HS-5 (cell line): Measurements from ENCODE around the gene CTU2.

Experiments
- DNase-seq: peaks from one replicate; pipeline ENCODE4 v3.0.0-alpha.2; 2012; ENCODE audit warnings: low read depth

The CTU2 gene

GRCh38 chr16:88681709-88682451 is 24.4 kb upstream of the CTU2 start:
- DNase-seq = no peak

DNA sequence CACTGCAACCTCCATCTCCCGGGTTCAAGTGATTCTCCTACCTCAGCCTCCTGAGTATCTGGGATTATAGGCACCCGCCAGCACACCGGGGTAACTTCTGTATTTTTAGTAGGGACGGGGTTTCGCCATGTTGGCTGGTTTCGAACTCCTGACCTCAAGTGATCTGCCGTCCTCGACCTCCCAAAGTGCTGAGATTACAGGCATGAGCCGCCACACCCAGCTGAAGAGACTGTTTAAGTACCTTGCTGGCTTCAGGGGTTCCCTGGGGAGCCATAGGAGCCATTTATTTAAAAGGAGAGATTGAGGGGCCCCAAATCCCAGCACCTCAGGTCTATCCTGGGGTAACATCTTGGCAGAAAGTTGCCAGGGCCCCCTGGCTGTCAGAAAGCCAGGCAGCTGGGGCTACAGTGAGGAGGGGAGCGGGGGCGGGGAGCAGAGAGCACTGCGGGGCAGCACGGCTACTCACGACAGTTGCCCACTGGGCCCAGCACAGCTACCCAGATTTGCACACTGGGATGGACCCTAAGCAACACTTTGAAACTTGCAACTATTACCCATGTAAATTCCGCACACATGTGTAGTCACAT is 21.6 kb upstream of the CTU2 start:
- DNase-seq = no peak

GRCh38 chr16:88685156-88686061 is 20.9 kb upstream of the CTU2 start:
- no peak for DNase-seq

GRCh38 chr16:88686062-88686438 is 20.3 kb upstream of the CTU2 start:
- DNase-seq = no peak

DNA sequence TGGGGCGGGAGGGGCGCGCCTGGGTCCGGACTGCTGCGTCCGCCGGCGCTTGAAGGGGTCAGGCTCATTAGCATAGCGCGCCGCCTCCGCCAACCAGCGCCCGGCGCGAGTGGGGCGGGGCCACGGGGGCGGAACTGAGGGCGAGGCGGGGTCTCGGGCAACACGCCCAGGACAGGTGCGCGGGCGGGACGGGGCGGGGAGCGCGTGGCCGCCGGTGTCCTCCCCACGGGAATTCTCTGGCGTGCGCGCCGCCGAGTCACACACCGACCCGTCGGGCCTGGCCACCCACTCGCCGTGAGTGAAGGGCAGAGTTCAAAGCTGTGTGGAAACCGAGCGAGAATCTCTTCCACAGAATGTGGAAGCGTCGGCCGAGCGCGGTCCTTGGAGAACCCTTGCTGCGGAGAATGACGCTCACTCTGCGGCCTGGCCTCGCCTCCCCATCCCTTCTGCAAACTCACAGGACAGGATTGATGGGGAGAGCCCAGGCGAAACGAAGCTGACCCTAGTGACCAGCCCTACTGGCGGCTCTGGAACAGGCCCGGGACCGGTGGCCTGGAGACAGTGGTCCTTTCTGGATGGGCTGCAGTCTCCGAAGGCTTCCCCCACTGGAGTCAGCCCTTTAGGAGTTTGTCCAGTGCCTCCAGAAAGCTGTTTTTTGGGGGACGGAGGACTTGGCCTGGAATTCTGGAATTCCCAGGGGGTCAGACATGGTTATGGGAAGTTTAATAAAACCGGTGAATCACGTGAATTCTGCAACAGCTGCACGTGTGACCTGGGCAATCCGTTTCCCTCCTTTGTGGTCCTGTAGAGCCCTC is 19.7 kb upstream of the CTU2 start, which contains the start of gene SNAI3:
SNAI3 (minus strand) TSS at position 69 of the 815 bp plus-strand sequence. CDS start 101 bp downstream, outside the sequence.
- no peak for DNase-seq

DNA sequence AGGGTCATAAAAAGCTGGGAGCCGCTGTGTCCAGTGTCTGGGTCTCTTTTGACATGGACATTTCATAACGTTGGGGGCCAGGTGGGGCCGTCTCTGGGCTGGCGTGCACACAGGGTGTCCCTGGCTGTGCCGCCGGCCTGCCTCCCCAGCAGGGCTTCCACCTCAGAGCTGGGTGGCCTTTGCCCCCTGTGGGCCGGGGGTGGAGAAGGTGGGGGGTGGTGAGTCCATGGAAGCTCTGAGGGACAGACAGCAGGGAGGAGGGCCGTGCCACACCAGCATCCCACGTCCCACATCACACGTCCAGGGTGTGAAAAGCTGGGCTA is 19.1 kb upstream of the CTU2 start:
- no peak for DNase-seq

DNA sequence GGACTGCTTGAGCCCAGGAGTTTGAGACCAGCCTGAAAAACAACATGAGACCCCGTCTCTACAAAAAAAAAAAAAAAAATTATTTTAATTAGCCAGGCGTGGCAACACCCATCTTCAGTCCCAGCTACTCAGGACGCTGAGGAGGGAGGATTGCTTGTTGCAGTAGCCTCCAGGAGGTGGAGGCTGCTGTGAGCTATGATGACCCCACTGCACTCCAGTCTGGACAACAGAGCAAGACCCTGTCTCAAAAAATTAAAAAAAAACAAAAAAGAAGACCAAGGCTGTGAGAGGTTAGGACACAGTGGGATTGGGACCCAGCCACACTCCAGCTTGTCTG is 18.7 kb upstream of the CTU2 start:
- DNase-seq = no peak

DNA sequence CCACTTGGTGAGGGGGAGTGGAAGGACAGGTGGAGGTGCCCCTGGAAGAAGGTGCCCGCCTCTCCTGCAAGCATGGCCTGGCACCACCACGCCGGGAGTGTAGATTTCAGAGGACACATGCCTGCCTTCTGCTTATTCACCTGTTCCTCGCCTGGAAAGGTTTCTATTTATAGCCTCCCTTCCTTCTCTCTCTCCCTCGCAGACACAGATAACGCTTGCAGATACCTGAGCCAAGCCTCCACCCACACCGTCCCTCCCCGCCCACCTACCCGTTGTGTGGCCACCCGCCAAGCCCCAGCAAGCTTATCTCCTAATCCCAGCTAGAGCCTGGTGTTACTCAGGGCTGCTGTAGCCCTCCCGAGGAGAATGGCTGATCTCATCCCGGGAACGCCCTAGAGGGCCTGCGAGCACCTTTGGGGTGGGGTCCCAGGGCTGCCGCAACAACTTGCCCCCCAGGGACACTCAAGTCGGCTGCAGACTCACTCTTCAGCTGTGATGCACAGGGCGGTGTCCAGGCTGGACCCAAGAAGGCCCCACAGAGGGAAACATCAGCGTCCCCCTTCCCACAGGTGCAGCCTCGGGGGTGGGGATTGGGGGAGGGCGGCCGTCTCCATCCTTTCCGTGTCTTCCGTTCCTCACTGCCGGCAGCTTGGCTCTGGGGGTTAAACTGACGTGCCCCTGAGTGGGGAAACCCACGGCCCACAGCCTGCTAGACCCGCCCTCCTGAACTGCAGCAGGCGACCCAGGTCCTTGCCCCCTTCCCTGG is 18.1 kb upstream of the CTU2 start:
- DNase-seq = no peak

GRCh38 chr16:88690341-88691128 is 15.8 kb upstream of the CTU2 start:
- no peak for DNase-seq

GRCh38 chr16:88691129-88691813 is 15.0 kb upstream of the CTU2 start:
- DNase-seq = no peak

DNA sequence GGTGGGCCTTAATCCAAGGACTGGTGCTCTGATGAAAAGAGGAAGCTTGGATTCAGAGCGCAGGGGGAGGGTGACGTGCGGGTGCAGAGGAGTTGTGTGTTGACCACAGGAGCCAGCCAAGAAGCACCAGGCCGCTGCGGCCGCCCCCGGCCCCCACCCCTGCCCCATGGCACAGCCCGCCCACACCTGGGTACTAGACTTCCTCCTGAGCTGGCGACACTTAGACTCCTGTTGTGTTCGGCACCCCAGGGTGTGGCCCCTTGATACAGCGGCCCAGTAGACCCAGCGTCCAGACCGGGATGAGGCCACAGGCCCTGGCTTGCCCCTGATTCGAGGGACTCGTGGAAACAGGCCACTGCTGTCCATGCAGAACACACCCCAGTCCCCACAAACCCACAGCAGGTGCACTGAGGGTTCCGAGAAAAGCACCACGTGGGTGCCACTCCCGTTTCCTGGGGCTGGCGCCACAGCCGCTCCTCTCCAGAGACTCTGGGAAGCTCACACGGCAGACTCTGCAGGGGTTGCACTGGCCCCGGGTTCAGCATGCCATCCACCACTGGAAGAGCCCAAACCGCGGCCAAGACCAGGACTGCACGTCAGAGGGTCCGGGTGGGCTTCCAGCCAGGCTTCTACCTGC is 14.3 kb upstream of the CTU2 start:
- no peak for DNase-seq

GRCh38 chr16:88692861-88693260 is 13.4 kb upstream of the CTU2 start:
- no peak for DNase-seq

DNA sequence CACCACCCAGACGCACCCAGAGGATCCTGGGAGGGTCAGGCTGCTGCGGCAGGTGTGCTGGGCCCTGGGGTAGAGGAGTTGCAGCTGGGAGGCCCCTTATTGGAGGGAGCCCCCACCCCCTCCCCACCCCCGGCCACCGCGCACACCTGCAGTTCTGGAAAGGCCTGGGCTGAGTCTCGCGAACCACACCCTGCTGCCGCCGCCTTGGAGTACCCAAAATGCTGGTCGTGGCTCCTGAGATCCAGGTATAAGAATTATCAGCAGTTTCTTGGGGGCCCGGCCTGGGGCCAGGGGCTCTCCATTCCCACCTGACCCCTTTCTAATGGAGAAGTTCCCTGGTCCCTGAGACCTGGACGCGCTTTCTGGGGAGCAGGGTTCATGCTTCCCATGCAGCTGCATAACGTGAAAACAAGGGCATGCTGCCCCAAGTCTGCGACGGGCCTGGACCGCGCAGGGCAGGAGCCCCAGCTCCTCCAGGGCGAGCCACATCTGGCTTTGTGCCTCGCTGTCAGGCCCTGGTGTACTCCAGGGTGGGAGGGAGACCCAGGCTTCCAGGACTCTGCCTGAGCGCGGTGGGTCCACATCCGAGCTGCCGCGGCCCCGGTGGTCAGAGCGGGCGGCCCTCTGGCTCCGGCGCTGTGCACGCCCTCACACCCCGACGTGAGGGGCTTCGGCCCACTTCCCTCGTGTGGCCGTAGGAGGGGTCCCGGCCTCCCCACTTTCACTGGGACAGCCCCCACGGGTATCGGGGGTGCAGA is 12.7 kb upstream of the CTU2 start:
- DNase-seq = no peak

DNA sequence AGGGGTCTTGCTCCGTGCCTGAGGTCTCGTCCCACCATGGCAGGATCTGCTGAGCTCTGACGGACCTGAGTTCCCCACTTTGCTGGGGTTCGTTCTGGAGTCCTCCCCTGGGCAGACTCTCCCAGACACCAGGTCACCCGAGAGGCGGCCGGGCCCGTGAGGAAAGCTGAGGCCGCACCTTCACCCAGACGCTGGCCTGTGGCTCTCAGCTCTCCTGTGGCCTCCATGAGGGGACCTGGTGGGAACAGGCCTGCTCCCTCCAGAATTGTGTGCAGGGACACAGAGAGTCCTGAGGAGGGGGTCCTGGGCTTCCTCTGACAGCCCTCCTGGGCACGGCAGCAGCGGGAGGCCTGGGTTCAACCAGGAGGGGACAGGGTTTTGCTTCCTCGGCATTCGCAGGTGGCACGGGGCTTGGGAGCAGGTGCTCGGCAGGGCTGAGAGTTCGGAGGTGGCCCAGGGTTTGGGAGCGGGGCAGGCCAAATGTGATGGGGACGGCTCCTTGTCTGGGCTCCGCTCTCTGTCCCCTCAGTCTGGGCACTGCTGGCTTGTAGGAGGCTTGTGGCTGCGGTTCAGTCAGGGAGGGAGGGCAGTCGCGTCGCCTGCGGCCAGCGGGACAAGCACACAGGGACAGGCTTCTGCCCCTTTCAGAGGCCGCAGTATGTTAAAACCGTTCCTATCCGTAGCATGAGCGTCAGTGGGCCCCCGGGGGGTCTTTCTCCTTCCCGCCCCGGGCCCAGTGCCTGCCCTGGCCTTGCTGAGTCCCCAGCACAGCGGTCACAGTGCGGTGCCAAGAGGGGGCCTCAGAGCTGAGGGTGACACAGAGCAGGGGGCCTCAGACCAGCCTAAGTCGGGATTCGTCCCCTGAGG is 11.8 kb upstream of the CTU2 start:
- no peak for DNase-seq

DNA sequence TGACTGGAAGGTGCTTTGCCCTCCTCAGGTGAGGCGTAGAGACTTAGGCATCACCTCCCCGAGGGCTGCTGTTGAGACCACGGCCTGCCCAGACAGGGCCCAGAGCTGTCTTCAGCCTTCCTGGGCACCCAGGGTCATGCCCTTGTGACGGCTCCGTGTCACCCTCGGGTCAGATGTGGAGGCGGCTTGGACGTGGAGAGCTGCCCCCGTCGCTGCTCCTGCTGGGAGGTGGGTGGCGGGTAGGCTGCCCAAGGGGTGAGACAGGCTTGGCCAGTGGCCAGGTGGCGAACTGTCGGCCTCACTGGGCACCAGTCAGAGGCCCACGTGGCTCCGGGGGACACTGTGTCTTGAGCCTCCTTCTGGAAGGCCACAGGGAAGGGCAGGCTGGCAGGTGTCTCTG is 11.1 kb upstream of the CTU2 start:
- DNase-seq = no peak

DNA sequence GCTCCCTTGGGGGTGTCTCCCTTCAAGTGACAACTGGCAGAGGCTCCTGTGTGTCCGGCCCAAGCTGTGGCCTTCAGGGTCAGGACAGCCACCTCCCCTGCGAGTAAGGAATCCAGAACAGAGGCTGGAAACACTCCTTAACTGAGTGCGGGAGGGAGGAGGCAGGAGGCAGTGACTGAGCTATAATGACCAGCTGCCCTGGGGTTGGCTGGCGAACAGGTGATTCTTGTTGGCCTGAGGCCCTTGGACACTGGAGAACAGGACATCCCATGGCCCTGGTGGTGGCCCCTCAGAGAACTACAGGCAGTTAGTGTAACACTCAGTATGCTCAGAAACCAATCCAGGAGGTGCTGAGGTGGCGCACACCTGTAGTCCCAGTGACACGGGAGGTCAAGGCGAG is 10.6 kb upstream of the CTU2 start:
- DNase-seq = no peak

- DNase-seq = no peak
Measured at GRCh38 chr16:88696441-88696840, 9.9 kb upstream of the CTU2 start.
